SK-N-MC (cell line): ENCODE measurements around the gene PAXX.

Experiments used
- EZH2 ChIP-seq: fragments of 200-600 bp; sonication (generic); IDR thresholded peaks from one replicate; pipeline ENCODE4 v1.6.1; 2017; ENCODE audit warnings: antibody characterized with exemption
- FOXP2 ChIP-seq: optimal IDR thresholded peaks from 2 replicates; pipeline ENCODE3; 2011; ENCODE audit warnings: mild to moderate bottlenecking, moderate library complexity; ENCODE audit not compliant: insufficient read depth; ENCODE audit errors: extremely low read length, control extremely low read depth
- POLR2AphosphoS5 ChIP-seq: IDR thresholded peaks from 2 replicates; pipeline ENCODE4 v1.6.1; 2012; ENCODE audit warnings: mild to moderate bottlenecking, low read depth, low read length, borderline replicate concordance

DNA sequence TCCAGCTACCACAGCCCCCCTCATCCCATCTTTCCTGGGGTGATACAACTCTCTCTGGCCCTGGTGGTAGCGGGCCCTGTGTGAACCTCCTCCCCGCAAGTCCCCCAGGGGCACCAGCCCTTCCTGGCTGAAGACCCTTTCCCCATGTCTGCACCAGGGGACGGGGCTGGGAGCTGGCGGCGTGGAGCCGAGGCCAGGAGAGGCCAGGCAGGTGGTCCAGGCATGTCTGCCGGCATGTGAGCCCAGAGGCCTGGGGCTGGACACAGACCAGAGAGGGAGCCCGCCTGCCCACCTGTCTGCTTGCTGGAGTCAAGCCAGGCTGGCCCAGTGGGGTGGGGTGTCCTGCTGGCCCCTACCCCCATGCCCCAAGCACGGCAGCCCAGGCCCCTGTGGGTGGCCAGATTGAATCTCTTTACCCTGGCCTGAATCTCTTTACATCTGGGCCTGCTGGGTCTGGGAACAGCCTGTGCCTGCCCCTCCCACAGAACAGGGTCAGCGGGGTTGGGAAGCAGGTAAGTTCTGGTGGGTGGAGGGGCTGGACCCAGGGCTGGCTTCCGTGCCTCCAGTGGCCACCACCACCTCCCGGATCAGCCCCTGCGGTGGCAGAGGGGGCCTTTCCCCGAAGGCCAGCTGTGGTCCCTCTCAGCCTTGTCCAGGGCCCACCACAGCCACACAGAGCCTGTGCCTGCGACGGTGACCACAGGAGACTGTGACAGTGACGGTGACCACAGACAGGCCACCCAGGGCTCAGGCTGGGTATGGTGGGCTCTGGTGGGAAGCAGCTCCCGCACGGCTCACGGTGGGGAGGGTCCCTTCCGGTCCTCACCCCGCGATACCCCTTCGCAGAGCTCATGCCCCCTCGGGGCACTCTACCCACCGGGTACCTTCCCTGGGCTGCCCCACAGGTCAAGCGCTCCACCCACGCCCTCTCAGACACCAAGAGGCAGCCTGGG is 33.0 kb upstream of the PAXX start:
- TF ChIP-seq EZH2, result no peak
- no peak for TF ChIP-seq POLR2AphosphoS5
- TF ChIP-seq FOXP2, result no peak
